GM19043 (cell line): ENCODE measurements around the gene PRDM1.
"Not testable (repeated sequence)": the region's sequence is repeated elsewhere in the genome, so short reads cannot be mapped to it uniquely, and the experiment has no call there.

Experiments
- ATAC-seq: cut with Tn5 transposase; IDR thresholded peaks from one replicate; pipeline ENCODE4 v1.9.1; 2021; ENCODE audit warnings: low read depth; ENCODE audit not compliant: unreplicated experiment

PRDM1 gene

DNA sequence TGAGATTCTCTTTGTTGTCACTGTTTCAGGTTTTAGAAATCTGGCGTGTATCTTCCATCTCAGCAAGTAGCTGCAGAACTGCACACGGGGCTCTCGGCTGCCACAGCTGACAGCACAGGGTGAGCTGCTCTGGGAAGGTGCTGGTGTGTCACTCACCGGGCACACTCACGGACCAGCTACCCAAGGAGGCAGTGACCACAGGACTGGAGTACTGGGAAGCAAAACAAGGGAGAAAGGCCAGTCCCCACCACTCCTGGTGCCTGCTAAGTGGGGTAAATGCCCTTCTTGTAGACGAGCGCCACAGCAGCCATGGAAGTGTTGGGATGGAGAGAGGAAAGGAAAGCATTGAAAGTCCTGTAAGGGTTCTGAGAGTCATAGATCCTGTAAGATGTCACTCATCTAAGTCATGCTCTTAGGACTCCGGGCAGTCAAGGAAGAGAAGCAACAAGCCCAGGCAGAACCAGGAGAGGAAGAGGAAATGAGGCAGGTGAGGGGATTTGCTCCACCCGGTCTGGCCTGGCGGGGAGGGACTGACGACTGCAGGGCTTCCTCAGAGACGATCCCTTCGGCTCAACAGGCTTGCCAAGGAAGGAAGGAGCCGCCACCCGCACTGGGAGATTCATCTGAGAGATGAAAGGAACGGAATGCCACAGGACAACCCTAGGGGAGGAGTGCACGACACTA, 48.1 kb downstream of the PRDM1 start:
- no peak for ATAC-seq

DNA sequence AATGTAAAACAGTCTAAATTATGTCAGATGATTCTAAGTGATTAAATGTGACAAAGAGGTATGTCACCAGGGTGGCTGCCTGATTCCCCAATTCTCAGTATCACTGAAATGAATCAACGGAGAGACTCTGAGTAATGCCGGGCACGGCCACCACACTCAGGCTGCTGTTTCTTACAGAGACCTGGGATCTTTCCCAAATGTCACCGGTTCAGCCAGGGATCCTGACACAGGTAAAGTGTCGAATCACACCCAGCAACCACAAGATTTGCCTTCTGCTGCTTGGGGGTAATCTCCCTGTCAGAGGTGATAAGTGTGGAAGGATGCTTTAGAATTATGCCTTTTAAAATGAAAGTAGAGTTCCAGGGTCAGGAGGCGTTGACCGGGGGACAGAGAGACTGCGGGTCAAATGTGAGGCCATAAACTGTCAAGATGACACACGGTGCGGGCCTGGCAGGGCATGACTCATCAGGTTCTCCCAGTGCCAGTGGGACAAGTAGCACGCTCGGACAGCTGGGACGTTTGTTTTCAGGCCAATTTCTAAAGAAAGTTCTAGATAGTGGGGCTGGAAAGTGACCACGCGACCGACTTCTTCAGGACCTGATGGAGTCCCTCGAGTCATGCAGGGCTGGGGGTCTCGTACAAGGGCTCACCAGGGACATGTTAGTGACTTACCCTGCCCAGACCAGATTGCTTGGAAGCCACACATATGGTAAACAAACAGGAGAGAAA, 48.9 kb downstream of the PRDM1 start:
- ATAC-seq: no peak

- no peak for ATAC-seq
Observed at GRCh38 chr6:106135911-106136571, 49.9 kb downstream of the PRDM1 start.

GRCh38 chr6:106136845-106137244, 50.7 kb downstream of the PRDM1 start:
- no peak for ATAC-seq

DNA sequence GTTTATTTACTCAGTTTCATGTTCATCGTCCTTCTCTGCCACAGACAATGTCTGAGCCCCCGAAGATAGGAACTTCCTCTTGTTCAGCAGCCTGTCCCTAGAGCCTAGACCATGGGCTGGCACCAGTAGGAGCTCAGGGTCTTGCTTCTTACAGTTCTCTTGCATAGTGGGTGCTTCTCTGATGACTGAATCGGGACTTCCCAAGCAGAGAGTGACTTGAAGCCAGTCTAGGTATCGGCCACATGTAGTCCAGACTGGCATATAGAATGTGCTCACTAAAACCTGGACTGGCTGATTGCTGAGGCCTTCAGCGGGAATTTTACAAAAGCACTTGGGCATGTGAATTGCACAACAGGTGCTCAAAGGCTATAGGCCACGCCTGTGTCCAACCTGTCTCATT, 52.0 kb downstream of the PRDM1 start:
- ATAC-seq: no peak

GRCh38 chr6:106141441-106142237, 55.5 kb downstream of the PRDM1 start:
- ATAC-seq: peak; percentile 66

- no peak for ATAC-seq
Observed at GRCh38 chr6:106142876-106143431, 56.8 kb downstream of the PRDM1 start.

- ATAC-seq: no peak
Observed at GRCh38 chr6:106143665-106144064, 57.5 kb downstream of the PRDM1 start.

- no peak for ATAC-seq
Observed at GRCh38 chr6:106145144-106145543, 59.0 kb downstream of the PRDM1 start.

DNA sequence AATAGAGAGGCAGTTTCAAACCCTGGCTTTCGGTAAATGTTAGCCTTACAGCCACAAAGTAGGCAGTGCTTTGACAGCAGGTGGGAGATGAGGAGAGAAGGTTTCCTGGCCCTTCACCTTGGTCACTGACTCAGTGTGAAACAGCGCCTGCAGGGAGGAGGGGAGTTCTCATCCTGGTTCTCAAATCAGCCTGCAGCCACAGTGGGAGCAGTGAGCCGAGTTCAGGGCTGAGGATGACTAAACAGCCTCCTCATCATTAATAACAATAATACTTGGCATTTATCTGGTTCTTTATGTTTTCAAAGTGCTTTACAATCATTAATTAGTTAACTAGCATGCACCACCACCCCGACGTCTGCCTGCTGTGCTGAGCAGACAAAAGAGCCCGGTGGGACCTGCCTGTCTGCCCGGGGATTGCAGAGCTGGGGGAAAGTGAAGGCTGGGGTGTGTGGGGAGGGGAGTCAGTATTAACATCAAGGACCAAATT, 59.6 kb downstream of the PRDM1 start:
- peak; percentile 34 for ATAC-seq

DNA sequence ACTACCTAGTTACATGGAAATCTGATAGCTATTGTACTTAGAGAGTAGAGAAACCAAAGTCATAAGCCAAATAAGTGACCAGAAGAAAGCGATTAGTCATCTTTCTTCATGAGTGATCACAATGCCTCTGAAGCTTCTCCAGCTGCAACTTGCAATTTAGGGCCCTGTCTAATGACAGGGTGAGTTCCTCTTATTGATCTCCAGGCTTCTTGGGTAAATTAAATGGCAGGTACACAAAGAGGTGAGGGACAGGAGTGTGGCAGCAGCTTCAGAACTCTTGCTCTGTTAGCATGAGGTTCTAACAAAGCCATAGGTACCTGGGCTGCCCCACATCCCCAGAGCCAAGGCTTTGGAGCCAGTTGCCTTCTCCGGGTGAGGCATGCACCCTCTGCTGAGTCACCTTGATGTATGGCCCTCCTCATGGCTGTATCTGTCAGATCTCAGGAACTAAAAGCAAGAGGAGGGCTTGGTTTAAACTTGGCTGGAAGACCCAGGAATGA, 60.8 kb downstream of the PRDM1 start:
- peak; percentile 42 for ATAC-seq

- no peak for ATAC-seq
Observed at GRCh38 chr6:106147476-106147875, 61.3 kb downstream of the PRDM1 start.

DNA sequence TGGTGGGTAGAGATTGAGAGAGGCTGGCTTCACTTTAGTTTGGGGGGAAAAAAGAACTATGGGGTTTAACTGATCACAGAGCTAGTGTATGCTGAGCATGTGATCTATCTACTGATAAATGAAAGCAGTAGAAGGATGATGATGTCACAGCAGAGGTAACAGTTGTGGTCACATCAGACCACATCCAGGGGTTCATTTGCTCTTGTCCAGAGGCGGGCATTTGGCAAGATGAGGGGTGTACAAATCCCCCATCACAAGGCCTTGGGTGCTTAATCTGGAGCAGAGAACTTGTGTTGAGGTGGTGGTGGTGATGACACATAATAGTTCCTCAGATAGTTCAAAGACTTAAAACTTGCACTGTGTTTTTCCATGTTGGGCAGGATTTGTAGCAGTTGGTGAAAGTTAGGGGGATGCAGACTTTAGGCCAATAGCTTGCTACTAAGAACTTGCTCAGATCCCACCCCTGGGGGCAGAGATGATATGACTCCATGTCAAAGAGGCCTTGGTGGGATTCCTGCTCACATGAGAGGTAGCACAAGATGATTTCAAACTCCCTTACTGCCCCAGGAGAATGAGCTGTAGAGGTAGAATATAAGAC, 63.4 kb downstream of the PRDM1 start:
- no peak for ATAC-seq

- not testable (repeated sequence) for ATAC-seq
Observed at GRCh38 chr6:106152476-106152875, 66.3 kb downstream of the PRDM1 start.

GRCh38 chr6:106152952-106153351, 66.8 kb downstream of the PRDM1 start:
- ATAC-seq: no peak

DNA sequence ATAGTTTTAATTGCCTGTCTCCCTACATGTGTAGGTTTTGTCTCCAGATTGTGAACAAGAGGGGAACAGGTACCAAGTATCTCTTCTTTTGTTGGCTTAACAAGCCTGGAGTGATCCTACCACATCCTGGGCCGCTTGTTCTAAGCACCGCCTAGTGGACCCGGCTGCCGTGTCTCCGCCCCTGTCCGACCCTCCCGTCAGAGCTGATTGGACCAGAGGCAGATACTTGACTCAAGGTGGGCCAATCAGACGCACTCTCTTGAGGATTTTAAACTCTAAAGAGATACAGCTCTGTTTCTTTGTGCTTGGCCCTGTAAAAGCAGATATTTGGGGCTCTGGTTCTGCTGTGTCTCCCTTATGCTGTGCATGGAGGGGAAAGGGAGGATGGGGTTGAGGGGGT, 68.2 kb downstream of the PRDM1 start:
- ATAC-seq: no peak

GRCh38 chr6:106155219-106155830, 69.2 kb downstream of the PRDM1 start:
- no peak for ATAC-seq

DNA sequence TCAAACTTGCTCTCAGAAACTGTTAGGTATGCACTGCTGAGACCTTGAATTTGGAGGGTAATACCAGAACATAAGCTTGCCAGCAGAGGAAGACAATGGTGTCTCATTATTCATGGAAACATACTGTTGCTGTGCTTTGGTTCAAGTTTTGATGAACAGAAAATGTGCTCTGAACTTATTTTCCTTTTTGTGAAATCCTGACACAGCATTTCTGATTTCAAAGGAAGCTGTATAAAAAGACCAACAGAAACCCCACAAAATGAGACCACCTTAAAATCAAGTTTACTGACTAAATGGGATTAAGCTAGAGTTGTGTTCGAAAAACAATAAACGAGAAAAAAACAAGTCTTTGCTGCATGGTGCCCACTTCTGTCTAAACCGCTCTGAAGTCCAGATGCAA, 70.3 kb downstream of the PRDM1 start:
- no peak for ATAC-seq

- ATAC-seq: no peak
Observed at GRCh38 chr6:106156863-106157262, 70.7 kb downstream of the PRDM1 start.
